GM19468 (cell line): ENCODE results near the gene ADAD1.
"Not testable (repeated sequence)": the region's sequence is repeated elsewhere in the genome, so short reads cannot be mapped to it uniquely, and the experiment has no call there.

ENCODE experiments used
- ATAC-seq: cut with Tn5 transposase; IDR thresholded peaks from one replicate; pipeline ENCODE4 v1.9.1; 2021; ENCODE audit warnings: mild to moderate bottlenecking, moderate library complexity, moderate number of reproducible peaks; ENCODE audit not compliant: unreplicated experiment; ENCODE audit errors: extremely low read depth

ADAD1 gene

DNA sequence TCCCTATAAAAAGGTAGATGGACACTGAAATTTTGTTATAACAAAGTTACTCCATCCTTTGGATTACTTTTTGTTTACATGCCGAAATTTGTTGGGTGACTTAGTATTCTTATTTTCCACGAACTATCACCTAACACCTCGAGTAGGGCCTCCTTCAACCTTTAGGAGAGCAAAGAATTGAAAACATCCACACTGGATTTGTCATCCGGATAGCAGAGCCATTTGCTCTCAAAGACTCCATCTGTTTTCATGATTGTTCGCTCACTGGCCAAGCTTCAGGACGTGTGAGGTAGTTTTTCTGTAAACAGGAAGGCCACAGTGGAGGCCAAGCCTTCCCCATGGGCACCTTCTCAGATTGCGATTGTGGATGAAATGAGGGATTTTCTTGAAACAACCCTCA, at the start of gene ADAD1:
Gene ADAD1 (plus strand): TSS at position 301 of the 400 bp plus-strand sequence. CDS start 1,059 bp downstream, outside the sequence.
- no peak for ATAC-seq

GRCh38 chr4:122329876-122330565, 48.8 kb upstream of the ADAD1 start:
- no peak for ATAC-seq

DNA sequence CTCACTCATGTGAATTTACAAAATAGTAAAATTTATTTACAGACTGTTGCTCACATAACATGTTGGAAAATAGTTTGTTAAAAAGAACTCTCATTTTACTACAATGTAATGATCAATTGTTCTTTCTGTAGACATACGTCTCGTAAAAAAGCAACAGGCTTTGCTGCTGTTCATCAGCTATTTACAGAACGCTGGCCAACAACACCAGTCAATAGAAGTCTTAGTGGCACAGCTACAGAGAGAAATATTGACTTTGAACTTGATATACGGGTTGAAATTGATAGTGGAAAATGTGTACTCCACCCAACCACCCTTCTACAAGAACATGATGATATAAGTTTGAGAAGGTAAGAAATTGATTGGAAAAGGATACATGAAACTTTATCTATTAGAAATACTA, 47.6 kb upstream of the ADAD1 start:
- ATAC-seq: no peak

GRCh38 chr4:122334828-122335227, 44.0 kb upstream of the ADAD1 start:
- no peak for ATAC-seq

DNA sequence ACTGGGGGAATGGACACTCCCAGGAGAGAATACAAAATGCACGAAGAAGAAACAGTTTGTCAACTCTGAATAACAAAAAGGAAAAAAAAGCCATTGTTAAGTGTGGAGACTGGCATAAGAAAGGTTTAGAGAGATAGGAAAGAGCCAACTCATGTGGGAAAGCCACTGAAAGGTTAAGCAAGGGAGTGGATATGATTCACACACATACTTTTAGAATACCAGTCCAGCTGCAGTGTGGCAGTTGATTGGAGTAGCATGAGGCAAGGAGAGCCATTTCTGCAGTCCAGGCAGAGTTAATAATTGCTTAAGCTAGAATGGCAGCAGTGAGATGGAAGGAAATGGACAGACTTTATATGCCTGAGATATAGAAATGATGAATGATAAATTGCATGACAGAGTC, 36.9 kb upstream of the ADAD1 start:
- no peak for ATAC-seq

DNA sequence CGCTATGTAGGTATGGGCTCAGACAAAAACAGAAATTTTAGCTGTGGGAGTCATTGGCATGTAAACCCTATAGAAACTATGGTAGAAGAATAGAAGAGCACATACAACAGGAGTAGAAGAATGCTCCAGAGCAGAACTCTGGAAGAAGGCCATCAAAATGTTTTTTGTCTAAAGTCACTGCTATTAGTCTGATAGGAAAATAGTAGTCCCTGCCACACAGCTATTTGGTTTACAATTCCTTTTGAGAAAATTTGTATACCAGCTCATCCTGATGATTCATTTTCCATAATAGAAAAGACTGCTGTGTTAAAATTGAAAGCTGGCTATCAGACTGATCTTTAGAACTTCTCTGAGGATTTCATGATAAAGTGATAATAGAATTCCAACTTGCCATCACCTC, 32.8 kb upstream of the ADAD1 start:
- no peak for ATAC-seq

DNA sequence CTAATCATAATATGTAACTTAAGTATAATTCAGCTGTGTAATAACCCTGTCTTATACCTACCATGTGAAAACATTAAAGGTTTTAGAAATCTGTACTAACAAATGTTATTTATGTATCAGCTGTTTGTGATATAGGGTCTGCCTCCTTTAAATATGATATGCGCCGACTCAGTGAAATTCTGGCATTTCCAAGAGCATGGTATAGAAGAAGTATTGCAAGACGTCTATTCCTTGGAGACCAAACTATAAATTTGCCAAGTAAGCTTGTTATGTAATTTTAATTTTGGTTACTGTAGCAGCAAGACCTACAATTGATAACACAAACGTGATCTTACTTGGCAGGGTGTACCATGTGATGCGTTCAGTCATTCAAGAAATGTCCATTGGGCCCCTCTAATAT, 32.3 kb upstream of the ADAD1 start:
- ATAC-seq: no peak

- ATAC-seq: no peak
Measured at GRCh38 chr4:122356317-122356808, 22.4 kb upstream of the ADAD1 start.

- no peak for ATAC-seq
Measured at GRCh38 chr4:122360754-122361153, 18.1 kb upstream of the ADAD1 start.

DNA sequence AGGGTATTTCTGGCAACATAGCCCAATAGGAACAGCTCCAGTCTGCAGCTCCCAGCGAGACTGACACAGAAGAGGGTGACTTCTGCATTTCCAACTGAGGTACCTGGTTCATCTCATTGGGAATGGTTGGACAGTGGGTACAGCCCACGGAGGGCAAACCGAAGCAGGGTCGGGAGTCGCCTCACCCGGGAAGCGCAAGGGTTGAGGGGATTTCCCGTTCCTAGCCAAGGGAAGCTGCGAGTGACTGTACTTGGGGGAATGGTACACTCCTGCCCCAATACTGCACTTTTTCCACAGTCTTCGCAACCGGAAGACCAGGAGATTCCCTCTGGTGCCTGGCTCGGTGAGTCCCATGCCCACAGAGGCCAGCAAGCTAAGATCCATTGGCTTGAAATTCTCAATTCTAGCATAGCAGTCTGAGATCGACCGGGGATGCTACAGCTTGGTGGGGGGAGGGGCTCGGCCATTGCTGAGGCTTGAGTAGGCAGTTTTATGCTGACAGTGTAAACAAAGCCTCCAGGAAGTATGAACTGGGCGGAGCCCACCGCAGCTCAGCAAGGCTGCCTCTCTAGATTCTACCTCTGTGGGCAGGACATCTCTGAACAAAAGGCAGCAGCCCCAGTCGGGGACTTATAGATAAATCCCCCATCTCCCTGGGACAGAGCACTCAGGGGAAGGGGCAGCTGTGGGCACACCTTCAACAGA, 14.0 kb upstream of the ADAD1 start:
- ATAC-seq: no peak

DNA sequence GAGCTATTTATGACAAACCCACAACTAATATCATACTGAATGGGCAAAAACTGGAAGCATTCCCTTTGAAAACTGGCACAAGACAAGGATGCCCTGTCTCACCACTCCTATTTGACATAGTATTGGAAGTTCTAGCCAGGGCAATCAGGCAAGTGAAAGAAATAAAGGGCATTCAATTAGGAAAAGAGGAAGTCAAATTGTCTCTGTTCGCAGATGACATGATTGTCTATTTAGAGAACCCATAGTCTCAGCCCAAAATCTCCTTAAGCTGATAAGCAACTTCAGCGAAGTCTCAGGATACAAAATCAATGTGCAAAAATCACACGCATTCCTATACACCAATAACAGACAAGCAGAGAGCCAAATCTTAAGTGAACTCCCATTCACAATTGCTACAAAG, 10.0 kb upstream of the ADAD1 start:
- not testable (repeated sequence) for ATAC-seq

DNA sequence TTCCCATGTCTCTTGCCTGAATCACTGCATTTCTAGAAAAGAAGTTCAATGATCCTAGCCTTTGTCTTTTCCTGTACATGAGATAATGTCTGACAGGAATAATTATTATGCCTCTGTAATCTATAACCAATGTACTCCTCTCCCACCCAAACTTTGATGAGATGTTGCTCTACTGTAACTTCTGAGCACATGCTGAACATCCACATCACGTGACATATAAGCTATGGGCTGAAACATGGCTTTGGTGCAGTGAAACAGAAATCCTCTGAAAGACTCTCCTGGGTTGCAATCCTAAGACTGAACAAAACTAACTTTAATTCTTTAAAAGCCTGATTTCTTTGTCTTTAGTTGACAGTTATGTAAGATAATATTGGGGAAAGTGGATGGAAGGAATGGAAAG, 1.5 kb upstream of the ADAD1 start:
- no peak for ATAC-seq

DNA sequence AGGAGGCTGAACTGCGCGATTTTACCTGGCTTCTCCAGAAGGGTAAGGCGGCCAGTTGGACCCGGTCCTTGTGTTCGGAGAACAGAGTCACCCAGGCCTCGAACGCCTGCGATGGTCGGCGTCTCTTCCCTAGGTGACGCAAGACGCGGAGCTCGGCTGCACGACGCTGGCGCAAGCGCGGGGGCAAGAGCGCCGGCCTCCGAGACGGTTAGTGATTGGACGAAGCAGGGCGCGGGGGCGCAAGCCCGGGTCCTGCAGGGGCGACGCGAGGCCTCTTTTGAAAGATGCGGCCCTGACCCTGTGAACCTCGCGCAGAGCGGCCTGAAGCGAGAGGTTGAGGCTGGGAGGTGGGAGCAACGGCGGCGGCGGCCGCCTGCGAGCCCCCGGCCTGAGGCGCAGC, 428 bp downstream of the ADAD1 start:
- ATAC-seq: no peak

DNA sequence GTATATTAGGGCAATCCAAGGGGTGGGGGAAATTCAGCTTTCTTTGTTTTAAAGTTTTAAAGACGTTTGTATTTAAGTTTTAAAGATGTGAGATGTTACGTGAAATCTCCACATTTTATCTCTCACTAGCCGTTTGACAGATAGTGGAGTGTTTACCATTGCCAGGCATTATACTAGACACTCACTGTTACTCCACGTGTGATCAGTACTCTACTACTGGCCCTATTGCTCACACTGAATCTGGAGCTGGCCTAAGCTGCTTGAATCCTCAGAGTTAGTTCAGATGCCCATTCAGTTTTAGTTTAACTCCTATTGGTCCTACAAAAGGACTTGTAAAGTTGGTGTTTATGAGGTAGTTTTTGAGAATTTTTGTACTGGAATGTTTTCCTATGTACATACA, 4.5 kb downstream of the ADAD1 start:
- ATAC-seq: no peak

- no peak for ATAC-seq
Measured at GRCh38 chr4:122384245-122384644, 5.4 kb downstream of the ADAD1 start.

GRCh38 chr4:122393276-122393675, 14.5 kb downstream of the ADAD1 start:
- no peak for ATAC-seq

DNA sequence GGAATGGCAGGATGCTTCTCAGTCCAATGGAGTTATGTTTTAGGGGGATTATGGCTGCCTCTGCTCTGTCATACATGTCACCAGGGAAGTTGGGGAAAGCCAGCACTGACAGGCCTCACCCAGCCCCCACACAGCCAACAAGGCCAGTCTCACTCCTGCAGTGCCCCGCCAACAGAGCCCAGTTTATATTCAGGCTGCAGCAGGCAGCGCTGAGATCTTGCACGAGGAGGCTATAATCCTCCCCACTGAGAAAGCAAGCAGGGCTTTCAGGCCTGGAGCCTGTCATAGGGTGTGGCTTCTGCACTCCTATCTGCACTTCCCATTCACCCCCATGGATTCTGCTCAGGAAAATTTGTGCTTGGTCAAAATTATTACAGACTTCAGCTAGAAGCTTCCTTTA, 25.1 kb downstream of the ADAD1 start:
- ATAC-seq: no peak

DNA sequence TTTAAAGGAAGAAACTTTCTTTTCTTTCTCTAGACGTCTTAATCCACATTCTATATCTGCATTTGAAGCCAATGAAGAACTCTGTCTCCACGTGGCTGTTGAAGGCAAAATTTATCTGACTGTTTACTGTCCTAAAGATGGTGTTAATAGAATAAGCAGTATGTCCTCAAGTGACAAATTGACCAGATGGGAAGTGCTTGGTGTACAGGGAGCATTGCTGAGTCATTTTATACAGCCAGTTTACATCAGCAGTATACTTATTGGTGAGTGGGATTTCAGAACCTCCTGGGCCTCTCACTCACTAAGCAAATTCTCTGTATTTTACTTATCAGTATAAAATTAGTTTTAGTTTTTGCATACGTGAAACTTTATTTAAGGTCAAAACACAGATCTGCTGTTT, 33.7 kb downstream of the ADAD1 start:
- no peak for ATAC-seq

DNA sequence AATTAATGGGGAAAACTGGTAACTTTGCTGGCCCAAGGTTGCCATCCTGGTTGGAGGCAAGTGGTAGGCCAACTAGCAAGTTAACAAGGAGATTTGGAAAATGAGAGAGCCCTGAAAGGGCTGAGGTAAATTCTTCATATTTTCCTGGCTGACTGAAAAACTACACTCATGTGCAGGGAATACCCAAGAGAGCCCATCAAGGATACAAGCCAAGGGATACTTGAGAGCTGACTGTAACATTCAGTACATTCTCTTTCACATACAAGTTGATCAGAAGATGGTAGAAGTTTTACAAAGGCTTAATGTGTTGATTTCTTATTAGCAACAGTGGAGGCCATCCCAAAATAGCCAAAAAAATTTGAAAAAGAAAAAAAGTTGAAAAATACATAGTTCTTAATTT, 44.4 kb downstream of the ADAD1 start:
- ATAC-seq: no peak

- ATAC-seq: no peak
Measured at GRCh38 chr4:122431351-122431750, 52.5 kb downstream of the ADAD1 start.

GRCh38 chr4:122434285-122434684, 55.5 kb downstream of the ADAD1 start:
- no peak for ATAC-seq

DNA sequence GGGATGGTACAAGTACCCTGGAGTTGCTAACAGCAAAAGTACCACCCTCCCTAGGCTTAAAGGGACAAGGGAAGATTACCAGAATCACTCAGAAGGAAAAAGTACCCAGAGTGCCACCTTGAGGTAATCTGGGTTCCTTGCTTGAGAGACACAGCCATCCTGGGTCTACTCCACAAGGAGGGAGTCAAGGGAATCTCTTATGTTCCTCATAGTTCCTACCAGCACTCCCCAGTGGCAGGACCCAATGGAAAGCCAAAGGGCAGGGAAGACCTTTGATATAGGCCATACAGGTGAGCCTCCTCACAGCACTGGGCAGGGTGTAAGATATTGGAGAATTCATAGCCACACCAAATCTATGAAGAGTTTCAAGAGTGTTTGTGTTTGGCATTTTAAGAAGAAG, 72.0 kb downstream of the ADAD1 start:
- no peak for ATAC-seq
